Gastroesophageal sphincter (tissue), 3 donors: ENCODE measurements around the gene SSU72.

Source experiments
- EP300 ChIP-seq: sonication (generic); formaldehyde crosslinking; IDR thresholded peaks from one replicate; pipeline ENCODE4 v1.6.1; 2017; ENCODE audit warnings: antibody characterized with exemption, mild to moderate bottlenecking
- POLR2A ChIP-seq, 2 donors: fragments of 450-650 bp; IDR thresholded peaks; one replicate each; pipeline ENCODE4 v1.6.1; 2017; ENCODE audit warnings: antibody characterized with exemption in 2 of 2, mild to moderate bottlenecking in 2 of 2, moderate library complexity in 1 of 2
- POLR2AphosphoS5 ChIP-seq: sonication (generic); formaldehyde crosslinking; IDR thresholded peaks from one replicate; pipeline ENCODE4 v1.6.1; 2017; ENCODE audit warnings: antibody characterized with exemption
- TF ChIP-seq, protein P1 (sequence below), 4 experiments: fragments of 200-600 bp in 2 of 4; fragments of 450-650 bp in 2 of 4; sonication (generic) in 1 of 4; IDR thresholded peaks; one replicate each; pipeline ENCODE4 v1.5.1; 2017 to 2019; ENCODE audit warnings: antibody characterized with exemption in 4 of 4, mild to moderate bottlenecking in 2 of 4, moderate library complexity in 2 of 4

DNA sequence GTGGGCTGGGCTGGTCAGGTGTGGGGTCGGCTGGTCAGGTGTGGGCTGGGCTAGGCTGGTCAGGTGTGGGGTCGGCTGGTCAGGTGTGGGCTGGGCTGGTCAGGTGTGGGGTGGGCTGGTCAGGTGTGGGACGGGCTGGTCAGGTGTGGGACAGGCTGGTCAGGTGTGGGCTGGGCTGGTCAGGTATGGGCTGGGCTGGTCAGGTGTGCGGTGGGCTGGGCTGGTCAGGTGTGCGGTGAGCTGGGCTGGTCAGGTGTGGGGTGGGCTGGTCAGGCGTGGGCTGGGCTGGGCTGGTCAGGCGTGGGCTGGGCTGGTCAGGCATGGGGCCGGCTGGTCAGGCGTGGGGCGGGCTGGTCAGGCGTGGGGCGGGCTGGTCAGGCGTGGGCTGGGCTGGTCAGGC, 31.6 kb upstream of the SSU72 start:
- TF ChIP-seq, protein P1, sequence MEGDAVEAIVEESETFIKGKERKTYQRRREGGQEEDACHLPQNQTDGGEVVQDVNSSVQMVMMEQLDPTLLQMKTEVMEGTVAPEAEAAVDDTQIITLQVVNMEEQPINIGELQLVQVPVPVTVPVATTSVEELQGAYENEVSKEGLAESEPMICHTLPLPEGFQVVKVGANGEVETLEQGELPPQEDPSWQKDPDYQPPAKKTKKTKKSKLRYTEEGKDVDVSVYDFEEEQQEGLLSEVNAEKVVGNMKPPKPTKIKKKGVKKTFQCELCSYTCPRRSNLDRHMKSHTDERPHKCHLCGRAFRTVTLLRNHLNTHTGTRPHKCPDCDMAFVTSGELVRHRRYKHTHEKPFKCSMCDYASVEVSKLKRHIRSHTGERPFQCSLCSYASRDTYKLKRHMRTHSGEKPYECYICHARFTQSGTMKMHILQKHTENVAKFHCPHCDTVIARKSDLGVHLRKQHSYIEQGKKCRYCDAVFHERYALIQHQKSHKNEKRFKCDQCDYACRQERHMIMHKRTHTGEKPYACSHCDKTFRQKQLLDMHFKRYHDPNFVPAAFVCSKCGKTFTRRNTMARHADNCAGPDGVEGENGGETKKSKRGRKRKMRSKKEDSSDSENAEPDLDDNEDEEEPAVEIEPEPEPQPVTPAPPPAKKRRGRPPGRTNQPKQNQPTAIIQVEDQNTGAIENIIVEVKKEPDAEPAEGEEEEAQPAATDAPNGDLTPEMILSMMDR (IDR thresholded peaks at IDR 0.05): no peak
- TF ChIP-seq POLR2A (IDR thresholded peaks at IDR 0.05) (no peak), POLR2AphosphoS5 (no peak), EP300 (no peak)
